GM23338 (cell line): Measurements from ENCODE around the gene HHATL. TPM values are rescaled to one million over a fixed set of nuclear protein-coding genes. Genes with fewer than 3 reads are reported as not detected.

Experiments
- ATAC-seq: fragments of 200-7000 bp; cut with Tn5 transposase; 3 replicates; pipeline ENCODE4 v1.9.1; 2020
- DNase-seq: peaks from one replicate; pipeline ENCODE4 v3.0.0-alpha.2; 2015; ENCODE audit warnings: low spot score
- H2AFZ ChIP-seq: fragments of 200-600 bp; sonication (generic); 2 replicates; pipeline ENCODE4 v1.8.0; 2016; ENCODE audit warnings: antibody characterized with exemption, mild to moderate bottlenecking, moderate library complexity
- H3F3A ChIP-seq: fragments of 200-600 bp; sonication (generic); replicated peaks from 2 replicates; pipeline ENCODE4 v1.8.0; 2017; ENCODE audit warnings: antibody characterized with exemption, mixed run types, low read depth
- H3K27ac ChIP-seq: fragments of 200-600 bp; sonication (generic); 2 replicates; pipeline ENCODE4 v1.6.1; 2016; ENCODE audit warnings: low read depth
- H3K27me3 ChIP-seq: fragments of 200-600 bp; sonication (generic); 2 replicates; pipeline ENCODE4 v1.8.0; 2016; ENCODE audit warnings: mild to moderate bottlenecking, mixed run types, moderate library complexity; ENCODE audit not compliant: insufficient read depth
- H3K36me3 ChIP-seq: fragments of 200-600 bp; sonication (generic); 2 replicates; pipeline ENCODE4 v1.8.0; 2016; ENCODE audit warnings: mild to moderate bottlenecking; ENCODE audit not compliant: insufficient read depth
- H3K4me1 ChIP-seq: fragments of 200-600 bp; sonication (generic); 2 replicates; pipeline ENCODE4 v1.8.0; 2016; ENCODE audit warnings: mild to moderate bottlenecking, moderate library complexity; ENCODE audit not compliant: insufficient read depth
- H3K4me2 ChIP-seq: fragments of 200-600 bp; sonication (generic); 2 replicates; pipeline ENCODE4 v1.7.1; 2017; ENCODE audit warnings: mixed run types
- H3K4me3 ChIP-seq: fragments of 200-600 bp; sonication (generic); 2 replicates; pipeline ENCODE4 v1.6.1; 2016; ENCODE audit warnings: mixed run types
- H3K79me2 ChIP-seq: fragments of 200-600 bp; sonication (generic); replicated peaks from 2 replicates; pipeline ENCODE4 v1.8.0; 2017; ENCODE audit warnings: mild to moderate bottlenecking; ENCODE audit not compliant: insufficient read depth
- H3K9me2 ChIP-seq: fragments of 200-600 bp; sonication (generic); 2 replicates; pipeline ENCODE4 v1.8.0; 2017; ENCODE audit not compliant: insufficient read depth
- H4K20me1 ChIP-seq: fragments of 200-600 bp; sonication (generic); replicated peaks from 2 replicates; pipeline ENCODE4 v1.8.0; 2017; ENCODE audit warnings: mild to moderate bottlenecking; ENCODE audit not compliant: insufficient read depth
- H3K27ac Mint-ChIP-seq: 2 replicates; pipeline ENCODE4 v1.8.0; 2020; ENCODE audit warnings: inconsistent platforms, mild to moderate bottlenecking, moderate library complexity, mixed read lengths
- H3K27me3 Mint-ChIP-seq: 3 replicates; pipeline ENCODE4 v1.8.0; 2022; ENCODE audit warnings: low read depth, mild to moderate bottlenecking, moderate library complexity, mixed read lengths, inconsistent platforms; ENCODE audit not compliant: insufficient read depth, poor library complexity
- H3K36me3 Mint-ChIP-seq: 3 replicates; pipeline ENCODE4 v1.8.0; 2021; ENCODE audit warnings: low read depth, mild to moderate bottlenecking, inconsistent platforms, moderate library complexity, mixed read lengths
- H3K4me1 Mint-ChIP-seq: 3 replicates; pipeline ENCODE4 v1.8.0; 2020; ENCODE audit warnings: mild to moderate bottlenecking, inconsistent platforms, mixed read lengths
- H3K4me3 Mint-ChIP-seq: 3 replicates; pipeline ENCODE4 v1.8.0; 2021; ENCODE audit warnings: moderate library complexity, mild to moderate bottlenecking, inconsistent platforms, mixed read lengths
- H3K9me3 Mint-ChIP-seq: 3 replicates; pipeline ENCODE4 v1.8.0; 2020; ENCODE audit warnings: moderate library complexity, mild to moderate bottlenecking, inconsistent platforms, mixed read lengths
- CREB1 ChIP-seq: fragments of 250-450 bp; sonication (Bioruptor Pico); IDR thresholded peaks from 2 replicates; pipeline ENCODE4 v1.5.0; 2020; ENCODE audit warnings: low read depth, mild to moderate bottlenecking, moderate library complexity
- EZH2 ChIP-seq: fragments of 200-600 bp; sonication (generic); IDR thresholded peaks from one replicate; pipeline ENCODE4 v1.8.0; 2017; ENCODE audit warnings: antibody characterized with exemption, mild to moderate bottlenecking, low read depth; ENCODE audit not compliant: unreplicated experiment
- EZH2phosphoT487 ChIP-seq: fragments of 200-600 bp; sonication (generic); IDR thresholded peaks from one replicate; pipeline ENCODE4 v1.8.1; 2018; ENCODE audit warnings: antibody characterized with exemption; ENCODE audit not compliant: unreplicated experiment
- NANOG ChIP-seq: IDR thresholded peaks from 2 replicates; pipeline ENCODE4 v1.6.1; 2016; ENCODE audit warnings: antibody characterized with exemption, borderline replicate concordance
- polyA plus RNA-seq: library from polyadenylated mRNA; unstranded; fragments of >200 nt; fragmentation: Nextera tagmentation; extraction: Ambion mirVana; gene quantifications from 2 replicates; pipeline ENCODE4 v1.2.1, GENCODE V29; 2016
- total RNA-seq: library from RNA; depleted of rRNA; stranded (reverse); fragments of >200 nt; shearing (Covaris generic); gene quantifications from 2 replicates; pipeline ENCODE4 v1.2.3, GENCODE V29; 2014
- TF ChIP-seq, protein P1 (sequence below): fragments of 250-450 bp; sonication (Bioruptor Pico); IDR thresholded peaks from 2 replicates; pipeline ENCODE4 v1.5.0; 2020; ENCODE audit warnings: mild to moderate bottlenecking, moderate library complexity

Gene HHATL
- total and polyA plus RNA-seq, 2 experiments from 2014 or later, result not detected

DNA sequence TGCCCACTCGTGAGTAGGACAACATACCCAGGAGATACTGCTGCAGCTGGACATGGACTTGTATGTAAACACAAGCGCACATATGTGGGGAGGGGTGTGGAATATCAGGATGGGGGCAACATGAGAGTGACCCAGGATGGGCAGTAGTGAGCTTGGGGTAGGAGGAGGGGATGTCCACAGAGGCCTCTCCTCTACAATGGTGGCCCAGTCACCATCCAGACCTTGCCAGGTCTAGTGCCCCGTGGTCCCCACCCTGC is 49.4 kb downstream of the HHATL start (continued):
- TF ChIP-seq, protein P1, sequence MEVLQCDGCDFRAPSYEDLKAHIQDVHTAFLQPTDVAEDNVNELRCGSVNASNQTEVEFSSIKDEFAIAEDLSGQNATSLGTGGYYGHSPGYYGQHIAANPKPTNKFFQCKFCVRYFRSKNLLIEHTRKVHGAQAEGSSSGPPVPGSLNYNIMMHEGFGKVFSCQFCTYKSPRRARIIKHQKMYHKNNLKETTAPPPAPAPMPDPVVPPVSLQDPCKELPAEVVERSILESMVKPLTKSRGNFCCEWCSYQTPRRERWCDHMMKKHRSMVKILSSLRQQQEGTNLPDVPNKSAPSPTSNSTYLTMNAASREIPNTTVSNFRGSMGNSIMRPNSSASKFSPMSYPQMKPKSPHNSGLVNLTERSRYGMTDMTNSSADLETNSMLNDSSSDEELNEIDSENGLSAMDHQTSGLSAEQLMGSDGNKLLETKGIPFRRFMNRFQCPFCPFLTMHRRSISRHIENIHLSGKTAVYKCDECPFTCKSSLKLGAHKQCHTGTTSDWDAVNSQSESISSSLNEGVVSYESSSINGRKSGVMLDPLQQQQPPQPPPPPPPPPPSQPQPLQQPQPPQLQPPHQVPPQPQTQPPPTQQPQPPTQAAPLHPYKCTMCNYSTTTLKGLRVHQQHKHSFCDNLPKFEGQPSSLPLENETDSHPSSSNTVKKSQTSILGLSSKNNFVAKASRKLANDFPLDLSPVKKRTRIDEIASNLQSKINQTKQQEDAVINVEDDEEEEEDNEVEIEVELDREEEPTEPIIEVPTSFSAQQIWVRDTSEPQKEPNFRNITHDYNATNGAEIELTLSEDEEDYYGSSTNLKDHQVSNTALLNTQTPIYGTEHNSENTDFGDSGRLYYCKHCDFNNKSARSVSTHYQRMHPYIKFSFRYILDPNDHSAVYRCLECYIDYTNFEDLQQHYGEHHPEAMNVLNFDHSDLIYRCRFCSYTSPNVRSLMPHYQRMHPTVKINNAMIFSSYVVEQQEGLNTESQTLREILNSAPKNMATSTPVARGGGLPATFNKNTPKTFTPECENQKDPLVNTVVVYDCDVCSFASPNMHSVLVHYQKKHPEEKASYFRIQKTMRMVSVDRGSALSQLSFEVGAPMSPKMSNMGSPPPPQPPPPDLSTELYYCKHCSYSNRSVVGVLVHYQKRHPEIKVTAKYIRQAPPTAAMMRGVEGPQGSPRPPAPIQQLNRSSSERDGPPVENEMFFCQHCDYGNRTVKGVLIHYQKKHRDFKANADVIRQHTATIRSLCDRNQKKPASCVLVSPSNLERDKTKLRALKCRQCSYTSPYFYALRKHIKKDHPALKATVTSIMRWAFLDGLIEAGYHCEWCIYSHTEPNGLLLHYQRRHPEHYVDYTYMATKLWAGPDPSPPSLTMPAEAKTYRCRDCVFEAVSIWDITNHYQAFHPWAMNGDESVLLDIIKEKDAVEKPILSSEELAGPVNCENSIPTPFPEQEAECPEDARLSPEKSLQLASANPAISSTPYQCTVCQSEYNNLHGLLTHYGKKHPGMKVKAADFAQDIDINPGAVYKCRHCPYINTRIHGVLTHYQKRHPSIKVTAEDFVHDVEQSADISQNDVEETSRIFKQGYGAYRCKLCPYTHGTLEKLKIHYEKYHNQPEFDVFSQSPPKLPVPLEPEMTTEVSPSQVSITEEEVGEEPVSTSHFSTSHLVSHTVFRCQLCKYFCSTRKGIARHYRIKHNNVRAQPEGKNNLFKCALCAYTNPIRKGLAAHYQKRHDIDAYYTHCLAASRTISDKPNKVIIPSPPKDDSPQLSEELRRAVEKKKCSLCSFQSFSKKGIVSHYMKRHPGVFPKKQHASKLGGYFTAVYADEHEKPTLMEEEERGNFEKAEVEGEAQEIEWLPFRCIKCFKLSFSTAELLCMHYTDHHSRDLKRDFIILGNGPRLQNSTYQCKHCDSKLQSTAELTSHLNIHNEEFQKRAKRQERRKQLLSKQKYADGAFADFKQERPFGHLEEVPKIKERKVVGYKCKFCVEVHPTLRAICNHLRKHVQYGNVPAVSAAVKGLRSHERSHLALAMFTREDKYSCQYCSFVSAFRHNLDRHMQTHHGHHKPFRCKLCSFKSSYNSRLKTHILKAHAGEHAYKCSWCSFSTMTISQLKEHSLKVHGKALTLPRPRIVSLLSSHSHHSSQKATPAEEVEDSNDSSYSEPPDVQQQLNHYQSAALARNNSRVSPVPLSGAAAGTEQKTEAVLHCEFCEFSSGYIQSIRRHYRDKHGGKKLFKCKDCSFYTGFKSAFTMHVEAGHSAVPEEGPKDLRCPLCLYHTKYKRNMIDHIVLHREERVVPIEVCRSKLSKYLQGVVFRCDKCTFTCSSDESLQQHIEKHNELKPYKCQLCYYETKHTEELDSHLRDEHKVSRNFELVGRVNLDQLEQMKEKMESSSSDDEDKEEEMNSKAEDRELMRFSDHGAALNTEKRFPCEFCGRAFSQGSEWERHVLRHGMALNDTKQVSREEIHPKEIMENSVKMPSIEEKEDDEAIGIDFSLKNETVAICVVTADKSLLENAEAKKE (CRISPR knock-in tag), result no peak
- TF ChIP-seq EZH2phosphoT487, result no peak

DNA sequence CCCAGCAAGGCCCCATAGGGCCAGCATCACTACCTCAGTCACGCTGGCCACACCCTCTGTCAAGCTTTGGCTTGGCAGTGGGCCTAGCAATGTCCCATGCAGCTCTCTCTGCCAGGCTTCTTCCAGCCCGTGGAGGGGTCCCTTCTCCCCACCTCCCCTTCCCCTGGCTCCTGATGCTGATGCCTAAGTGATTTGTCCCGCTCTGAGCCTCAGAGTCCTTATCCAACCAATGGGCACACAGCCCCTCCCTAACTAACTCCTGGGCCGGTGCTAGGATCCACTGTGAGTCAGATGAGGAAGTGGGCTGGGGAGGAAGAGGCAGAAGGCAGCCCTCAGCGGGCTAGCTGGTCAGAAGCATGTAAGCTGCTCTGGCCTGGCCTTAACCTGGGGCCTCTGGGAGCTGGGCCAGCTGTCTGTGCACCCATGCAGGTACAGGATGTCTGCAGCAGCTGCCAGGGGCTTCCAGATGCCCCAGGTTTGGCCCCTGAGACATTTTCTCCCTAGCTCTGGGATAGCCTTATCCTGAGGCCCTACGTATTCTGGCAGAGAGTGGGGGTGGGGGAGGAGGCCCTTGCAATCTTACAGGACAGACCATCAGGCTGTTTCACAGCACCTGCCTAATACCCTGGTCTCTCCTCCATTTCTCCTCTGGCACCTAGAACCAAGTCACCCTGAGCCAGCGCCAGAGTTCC is 49.8 kb downstream of the HHATL start:
- peak overlapping the region; percentile 76 for H3K4me3 ChIP-seq
- H3K79me2 ChIP-seq, result no peaks in the 10 kb centered on the region
- no peaks in the 10 kb centered on the region; the same call in 2 of the 3 replicates for H3K9me3 Mint-ChIP-seq
- H4K20me1 ChIP-seq, result no peaks in the 10 kb centered on the region; the same call in 1 of the 2 replicates
- peaks cover 22% of the 10 kb centered on the region for H3K4me1 ChIP-seq
- no peak for DNase-seq
- H3K4me2 ChIP-seq, result peak overlapping the region; percentile 90
- peak overlapping the region; percentile 86 for H3K4me3 Mint-ChIP-seq
- no peaks in the 10 kb centered on the region for H3K27me3 ChIP-seq
- H3K9me2 ChIP-seq, result no peaks in the 10 kb centered on the region
- no peak overlapping the region for H2AFZ ChIP-seq
- TF ChIP-seq, protein P1 (CRISPR knock-in tag), result no peak
- no peak for TF ChIP-seq CREB1 (CRISPR knock-in tag)
- no peak for TF ChIP-seq NANOG
- no peak for TF ChIP-seq EZH2
- H3K36me3 ChIP-seq, result no peaks in the 10 kb centered on the region
- no peaks in the 10 kb centered on the region for H3F3A ChIP-seq
- H3K36me3 Mint-ChIP-seq, result peaks cover 16% of the 10 kb centered on the region
- ATAC-seq, result peak; percentile 3
- peaks cover 13% of the 10 kb centered on the region for H3K27me3 Mint-ChIP-seq
- peaks cover 49% of the 10 kb centered on the region for H3K4me1 Mint-ChIP-seq
- H3K27ac ChIP-seq, result no peak overlapping the region
- H3K27ac Mint-ChIP-seq, result no peak overlapping the region
